Activated CD4-positive, alpha-beta T cell treated with anti-CD3 and anti-CD28 coated beads, Interleukin-2, amount 50 U/mL, for 16 hours (primary cell): ENCODE measurements around the gene ATP2A3.

Source experiments
- DNase-seq: peaks from one replicate; pipeline ENCODE4 v3.0.0-alpha.2; 2020

The ATP2A3 gene

GRCh38 chr17:3990386-3991127, 26.3 kb upstream of the ATP2A3 start:
- no peak for DNase-seq

- DNase-seq = no peak
Measured at GRCh38 chr17:3989041-3989886, 25.0 kb upstream of the ATP2A3 start.

- DNase-seq = no peak
Measured at GRCh38 chr17:3988297-3989040, 24.2 kb upstream of the ATP2A3 start.

GRCh38 chr17:3986939-3987335, 22.7 kb upstream of the ATP2A3 start:
- DNase-seq = no peak

GRCh38 chr17:3986270-3986938, 22.2 kb upstream of the ATP2A3 start:
- DNase-seq = no peak

- DNase-seq = no peak
Measured at GRCh38 chr17:3985846-3986245, 21.6 kb upstream of the ATP2A3 start.

- no peak for DNase-seq
Measured at GRCh38 chr17:3983606-3984484, 19.6 kb upstream of the ATP2A3 start.

GRCh38 chr17:3982541-3983017, 18.3 kb upstream of the ATP2A3 start:
- DNase-seq = no peak

- no peak for DNase-seq
Measured at GRCh38 chr17:3982113-3982512, 17.9 kb upstream of the ATP2A3 start.

- DNase-seq = no peak
Measured at GRCh38 chr17:3981455-3981854, 17.2 kb upstream of the ATP2A3 start.

- DNase-seq = no peak
Measured at GRCh38 chr17:3980381-3981014, 16.3 kb upstream of the ATP2A3 start.

GRCh38 chr17:3979290-3979611, 15.0 kb upstream of the ATP2A3 start:
- DNase-seq = no peak

GRCh38 chr17:3978421-3979289, 14.4 kb upstream of the ATP2A3 start:
- DNase-seq = no peak

- no peak for DNase-seq
Measured at GRCh38 chr17:3977387-3977786, 13.2 kb upstream of the ATP2A3 start.

- DNase-seq = no peak
Measured at GRCh38 chr17:3976675-3977171, 12.5 kb upstream of the ATP2A3 start.

- DNase-seq = no peak
Measured at GRCh38 chr17:3974980-3975379, 10.7 kb upstream of the ATP2A3 start.

GRCh38 chr17:3974138-3974687, 10.0 kb upstream of the ATP2A3 start:
- DNase-seq = no peak

- DNase-seq = no peak
Measured at GRCh38 chr17:3973495-3974137, 9.4 kb upstream of the ATP2A3 start.

GRCh38 chr17:3972931-3973330, 8.7 kb upstream of the ATP2A3 start:
- no peak for DNase-seq
